Stimulated activated CD4-positive, alpha-beta T cell treated with anti-CD3 and anti-CD28 coated beads, TNF-alpha, amount 100 ng/mL, for 4 hours (primary cell): Measurements from ENCODE around the gene CYP1B1.

Experiments used
- DNase-seq, 3 experiments: peaks; one replicate each; pipeline ENCODE4 v3.0.0-alpha.2; 2020; ENCODE audit warnings: low read depth in 3 of 3

The CYP1B1 gene

GRCh38 chr2:38076710-38077430, 919 bp upstream of the CYP1B1 start:
- peak; percentile 3 to 50 (median 14) for DNase-seq

GRCh38 chr2:38076152-38076709, 280 bp upstream of the CYP1B1 start:
- peak in 1 of 3 experiments; percentile 18 for DNase-seq

DNA sequence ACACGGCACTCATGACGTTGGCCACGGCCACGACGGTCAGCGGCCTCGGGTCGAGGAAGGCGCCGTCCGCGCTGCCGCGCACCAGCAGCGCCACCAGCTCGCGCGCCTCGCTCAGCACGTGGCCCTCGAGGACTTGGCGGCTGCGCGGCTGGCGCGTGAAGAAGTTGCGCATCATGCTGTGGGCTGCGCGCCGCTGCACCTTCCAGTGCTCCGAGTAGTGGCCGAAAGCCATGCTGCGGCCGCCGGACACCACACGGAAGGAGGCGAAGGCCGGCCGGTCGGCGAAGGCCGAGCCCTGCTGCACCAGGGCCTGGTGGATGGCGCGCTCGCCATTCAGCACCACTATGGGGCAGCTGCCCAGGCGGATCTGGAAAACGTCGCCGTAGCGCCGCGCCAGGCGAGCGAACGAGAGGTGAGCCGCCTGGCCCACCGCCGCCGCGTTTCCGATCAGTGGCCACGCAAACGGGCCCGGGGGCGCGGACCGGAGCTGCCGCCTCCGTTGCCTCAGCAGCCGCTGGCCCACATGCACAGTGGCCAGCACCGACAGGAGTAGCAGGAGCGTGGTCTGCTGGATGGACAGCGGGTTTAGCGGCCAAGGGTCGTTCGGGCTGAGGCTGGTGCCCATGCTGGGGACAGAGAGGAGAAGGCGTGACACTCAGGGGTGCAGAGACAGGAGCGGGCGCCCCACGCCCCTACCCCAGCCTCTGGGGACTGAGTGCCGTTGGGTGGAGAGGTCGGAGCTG, 1.0 kb downstream of the CYP1B1 start:
- DNase-seq = no peak

- DNase-seq = no peak
Measured at GRCh38 chr2:38074058-38074763, 1.7 kb downstream of the CYP1B1 start.

- DNase-seq = no peak
Measured at GRCh38 chr2:38073211-38074057, 2.5 kb downstream of the CYP1B1 start.

DNA sequence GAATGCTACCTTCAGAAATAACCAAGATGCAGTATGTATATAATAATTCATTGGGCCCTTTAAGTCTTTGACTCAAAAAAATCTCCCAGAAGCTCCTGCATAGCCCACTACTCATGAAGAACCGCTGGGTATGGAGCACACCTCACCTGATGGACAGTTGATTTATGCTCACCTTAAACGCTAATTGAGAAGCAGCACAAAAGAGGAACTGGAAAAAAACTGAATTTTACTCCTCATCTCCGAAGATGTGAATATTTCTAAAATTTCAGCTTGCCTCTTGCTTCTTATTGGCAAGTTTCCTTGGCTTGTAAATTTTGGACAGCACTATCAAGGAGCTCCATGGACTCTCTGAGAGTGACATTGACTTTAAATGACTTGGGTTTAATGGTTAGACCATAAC, 5.5 kb downstream of the CYP1B1 start:
- DNase-seq = no peak

GRCh38 chr2:38068234-38068633, 7.7 kb downstream of the CYP1B1 start:
- DNase-seq = no peak

DNA sequence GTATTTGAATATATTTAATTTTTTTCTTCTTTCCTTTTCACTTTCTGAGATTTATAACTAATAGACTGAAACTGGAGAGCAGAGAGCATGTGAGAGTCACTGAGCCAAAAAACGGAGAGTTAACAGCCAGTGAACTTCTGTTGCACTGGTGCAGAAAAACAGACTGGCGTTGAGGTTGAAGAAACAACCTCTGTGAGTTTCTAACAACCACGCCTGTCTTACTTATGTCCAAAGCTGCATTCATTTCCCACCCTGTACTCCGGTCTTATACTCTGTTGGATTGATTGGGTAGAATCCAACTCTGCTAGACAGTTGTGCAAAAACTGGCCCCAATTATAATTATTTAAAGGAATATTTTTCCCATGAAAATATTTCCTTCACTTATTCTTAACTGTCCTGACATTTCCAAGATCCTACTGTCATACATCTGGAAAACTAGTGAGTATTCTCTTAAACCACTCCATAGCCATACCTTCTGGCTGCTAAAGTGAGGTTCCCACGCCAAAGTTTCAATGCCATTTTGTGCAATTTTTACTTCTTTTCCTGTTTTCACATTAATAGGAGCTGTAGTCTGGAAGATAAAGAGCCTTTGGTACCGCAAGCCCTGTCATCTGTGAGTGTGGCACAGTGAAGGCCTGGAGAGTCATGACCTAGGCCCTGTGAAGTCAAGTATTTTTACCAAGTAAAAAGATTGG, 9.4 kb downstream of the CYP1B1 start:
- DNase-seq = no peak

DNA sequence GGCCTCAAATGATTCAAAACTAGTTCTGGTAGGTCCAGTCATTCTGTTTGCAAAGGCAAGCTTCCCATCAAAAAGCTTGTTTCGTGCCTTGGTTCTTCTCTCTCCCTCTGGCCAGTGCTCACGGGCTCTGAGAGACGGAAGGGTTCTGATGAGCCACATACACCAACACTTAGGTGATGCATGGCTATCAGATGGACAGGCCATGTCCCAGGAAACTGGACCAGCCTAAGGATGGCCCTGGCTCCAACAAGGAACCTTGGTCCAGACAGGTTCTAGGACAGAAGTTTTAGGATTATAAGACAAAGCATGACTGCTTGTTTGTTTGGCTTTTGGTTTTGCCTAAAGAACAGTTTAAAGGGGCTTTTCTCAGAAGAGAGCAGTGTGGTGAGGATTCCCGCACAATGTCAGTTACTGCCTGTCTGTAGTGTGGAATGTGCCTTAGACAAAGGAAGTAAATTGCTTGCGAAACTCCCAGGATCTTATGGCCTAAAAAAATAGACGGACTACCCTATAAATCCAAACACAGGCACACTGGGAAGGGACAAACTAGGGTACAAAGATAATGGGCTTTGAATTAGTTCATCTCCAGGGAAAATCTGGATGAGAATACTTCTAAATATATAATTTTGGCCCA, 10.3 kb downstream of the CYP1B1 start:
- no peak for DNase-seq

DNA sequence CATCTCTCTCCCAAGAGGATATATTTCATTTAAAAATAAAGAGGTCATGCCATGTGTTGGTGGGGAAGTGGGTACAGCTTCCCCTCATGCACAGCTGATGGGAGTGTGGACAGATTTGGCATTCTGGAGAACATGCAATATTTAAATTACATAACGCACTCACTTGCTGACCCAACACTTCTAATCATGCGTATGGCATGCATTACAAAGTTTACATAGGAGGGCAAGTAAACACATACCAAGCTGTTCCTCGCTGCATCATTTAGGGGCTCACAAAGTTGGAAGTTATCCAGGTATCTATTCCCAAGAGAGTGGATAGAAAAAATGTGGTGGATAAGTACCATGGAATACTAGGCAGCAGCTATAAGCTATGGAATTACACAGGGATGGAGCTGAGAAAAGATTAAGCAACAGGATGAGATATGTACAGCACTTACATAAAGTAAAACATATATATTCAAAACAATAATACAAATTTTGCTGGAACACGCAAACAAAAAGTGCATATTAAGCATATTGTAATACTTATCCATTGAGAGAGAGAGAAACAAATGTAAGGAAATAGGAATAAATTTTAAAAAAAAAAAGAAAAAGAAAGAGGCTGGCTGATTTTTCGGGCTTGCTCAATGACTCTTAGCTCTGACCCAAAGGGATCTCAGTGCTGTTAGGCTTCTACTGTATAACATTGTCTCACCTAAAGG, 11.0 kb downstream of the CYP1B1 start:
- no peak for DNase-seq

DNA sequence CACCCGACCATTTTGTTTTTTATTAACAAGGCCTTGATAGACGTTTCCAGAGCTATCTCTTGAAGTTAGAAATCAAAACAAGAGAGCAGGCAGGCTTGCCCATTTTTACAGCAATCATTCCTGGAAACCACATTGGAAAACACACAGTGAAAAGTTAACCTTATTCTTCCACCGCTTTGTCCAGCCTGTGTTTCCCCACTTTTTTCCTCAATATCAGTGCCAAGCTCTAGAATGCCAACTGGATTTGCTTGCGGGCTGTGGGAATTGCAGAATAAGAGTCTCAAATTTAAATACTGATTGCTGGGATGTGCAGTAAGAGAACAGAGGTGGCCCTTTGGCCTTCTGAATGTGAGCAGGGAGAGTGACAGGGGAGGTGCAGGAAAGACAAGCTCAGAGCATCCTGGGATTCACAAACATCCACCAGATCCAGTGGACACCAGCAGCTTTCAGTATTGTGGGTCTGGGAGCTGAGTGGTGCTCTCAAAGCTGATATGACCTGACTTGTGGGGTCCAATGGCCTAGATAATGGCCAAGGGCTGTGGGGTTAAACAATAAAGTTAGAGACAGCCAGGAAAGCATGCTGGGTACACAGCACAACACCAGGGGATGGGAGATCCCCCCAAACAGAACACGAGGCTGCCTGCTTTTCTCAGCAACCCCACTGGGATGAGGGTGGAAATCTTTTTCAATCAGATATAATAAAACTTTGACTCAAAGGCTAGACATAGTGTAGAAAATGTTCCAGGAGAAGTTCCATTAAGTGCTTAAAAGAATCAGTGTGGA, 15.5 kb downstream of the CYP1B1 start:
- DNase-seq = no peak

DNA sequence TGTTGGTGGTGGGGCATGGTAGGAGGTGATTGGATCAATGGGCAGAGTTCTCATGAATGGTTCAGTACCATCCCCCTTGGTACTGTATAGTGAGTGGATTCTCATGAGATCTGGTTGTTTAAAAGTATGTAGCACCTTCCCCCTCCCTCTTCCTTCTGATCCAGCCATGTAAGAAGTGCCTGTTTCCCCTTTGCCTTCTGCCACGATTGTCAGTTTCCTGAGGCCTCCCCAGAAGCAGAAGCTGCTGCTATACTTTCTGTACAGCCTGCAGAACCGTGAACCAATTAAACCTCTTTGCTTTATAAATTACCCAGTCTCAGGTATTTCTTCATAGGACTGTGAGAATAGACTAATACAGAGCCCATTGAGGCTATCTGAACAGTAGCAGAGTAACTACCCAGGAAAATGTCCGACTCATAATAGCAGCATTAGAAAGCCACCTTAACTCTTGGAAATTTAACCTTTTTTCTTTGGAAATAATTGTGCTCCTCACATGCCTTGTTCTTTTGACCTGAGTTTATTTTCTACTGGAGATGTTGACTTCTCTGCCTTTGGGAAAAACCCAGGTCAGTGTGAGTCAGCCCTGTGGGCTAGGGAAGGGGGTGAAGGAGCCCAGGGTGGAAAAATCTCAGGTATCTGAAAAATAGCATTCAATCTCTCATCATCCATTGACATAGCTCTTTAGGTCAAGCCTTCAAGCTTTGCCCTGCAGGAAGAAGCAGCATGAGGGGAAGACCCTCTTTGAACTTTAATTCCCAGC, 18.1 kb downstream of the CYP1B1 start:
- no peak for DNase-seq

- DNase-seq = no peak
Measured at GRCh38 chr2:38056216-38056615, 19.7 kb downstream of the CYP1B1 start.

GRCh38 chr2:38045811-38046210, 30.1 kb downstream of the CYP1B1 start:
- no peak for DNase-seq

- no peak for DNase-seq
Measured at GRCh38 chr2:38039121-38039910, 36.6 kb downstream of the CYP1B1 start.

DNA sequence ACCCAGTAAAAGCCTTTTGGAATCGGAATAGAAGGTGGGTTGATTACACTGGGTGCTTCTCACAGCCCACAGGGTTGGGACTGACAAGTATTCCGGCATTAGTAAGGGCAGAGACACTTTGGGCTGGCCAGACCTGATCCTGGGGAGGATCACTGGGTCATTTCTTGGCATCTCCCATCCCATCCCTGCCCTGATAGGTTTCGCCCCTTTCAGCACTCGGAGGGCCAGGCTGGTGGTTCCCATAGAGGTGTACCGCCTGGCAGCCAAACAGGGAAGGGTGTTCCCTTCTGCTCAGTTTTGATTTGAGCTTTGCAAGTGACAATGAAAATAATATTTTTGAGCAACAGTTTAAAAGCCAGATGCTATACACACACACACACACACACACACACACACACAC, 37.3 kb downstream of the CYP1B1 start:
- DNase-seq = no peak
